PFSK-1 (cell line): ENCODE data around the gene HSPE1.

Experiments used
- FOXP2 ChIP-seq: optimal IDR thresholded peaks from 2 replicates; pipeline ENCODE3; 2011; ENCODE audit warnings: borderline replicate concordance, control low read depth, inconsistent platforms; ENCODE audit not compliant: insufficient read depth; ENCODE audit errors: extremely low read length, extremely low read depth
- POLR2AphosphoS5 ChIP-seq: IDR thresholded peaks from 2 replicates; pipeline ENCODE4 v1.6.1; 2012; ENCODE audit warnings: low read depth, mild to moderate bottlenecking, control low read depth, low read length, moderate library complexity
- SIN3A ChIP-seq: IDR thresholded peaks from 2 replicates; pipeline ENCODE4 v1.6.1; 2012; ENCODE audit warnings: mild to moderate bottlenecking, low read length, moderate library complexity, borderline replicate concordance; ENCODE audit not compliant: insufficient read depth
- TAF1 ChIP-seq: IDR thresholded peaks from 2 replicates; pipeline ENCODE4 v1.6.1; 2012; ENCODE audit warnings: low read length, control low read depth, borderline replicate concordance; ENCODE audit not compliant: insufficient read depth
- TF ChIP-seq, protein P1 (sequence below), 2 experiments: IDR thresholded peaks; 2 replicates each; pipeline versions ENCODE4 v1.6.1 to v1.8.0; 2011 to 2012; ENCODE audit warnings: low read depth in 2 of 2, low read length in 2 of 2, control low read depth in 1 of 2, inconsistent platforms in 1 of 2, mild to moderate bottlenecking in 1 of 2, moderate library complexity in 1 of 2; ENCODE audit not compliant: insufficient read depth in 1 of 2

DNA sequence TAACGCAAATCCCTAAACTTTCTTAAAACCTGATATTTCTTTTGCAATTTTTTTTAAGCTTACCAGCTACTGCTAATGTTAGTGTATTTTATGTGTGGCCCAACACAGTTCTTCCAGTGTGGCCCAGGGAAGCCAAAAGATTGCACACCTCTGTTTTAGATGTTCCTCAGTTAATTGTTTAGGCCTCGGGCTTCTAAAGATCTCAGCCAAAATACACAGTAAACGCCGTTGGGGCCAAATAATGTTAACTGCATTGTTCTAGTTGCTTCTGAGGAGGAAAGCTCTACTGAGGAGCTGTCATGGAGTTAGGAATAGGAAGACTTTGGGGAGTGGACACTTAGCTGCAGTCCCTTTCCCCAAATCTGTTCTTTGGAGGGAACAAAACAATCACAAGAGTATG, 2.0 kb downstream of the HSPE1 start:
- TF ChIP-seq, protein P1, sequence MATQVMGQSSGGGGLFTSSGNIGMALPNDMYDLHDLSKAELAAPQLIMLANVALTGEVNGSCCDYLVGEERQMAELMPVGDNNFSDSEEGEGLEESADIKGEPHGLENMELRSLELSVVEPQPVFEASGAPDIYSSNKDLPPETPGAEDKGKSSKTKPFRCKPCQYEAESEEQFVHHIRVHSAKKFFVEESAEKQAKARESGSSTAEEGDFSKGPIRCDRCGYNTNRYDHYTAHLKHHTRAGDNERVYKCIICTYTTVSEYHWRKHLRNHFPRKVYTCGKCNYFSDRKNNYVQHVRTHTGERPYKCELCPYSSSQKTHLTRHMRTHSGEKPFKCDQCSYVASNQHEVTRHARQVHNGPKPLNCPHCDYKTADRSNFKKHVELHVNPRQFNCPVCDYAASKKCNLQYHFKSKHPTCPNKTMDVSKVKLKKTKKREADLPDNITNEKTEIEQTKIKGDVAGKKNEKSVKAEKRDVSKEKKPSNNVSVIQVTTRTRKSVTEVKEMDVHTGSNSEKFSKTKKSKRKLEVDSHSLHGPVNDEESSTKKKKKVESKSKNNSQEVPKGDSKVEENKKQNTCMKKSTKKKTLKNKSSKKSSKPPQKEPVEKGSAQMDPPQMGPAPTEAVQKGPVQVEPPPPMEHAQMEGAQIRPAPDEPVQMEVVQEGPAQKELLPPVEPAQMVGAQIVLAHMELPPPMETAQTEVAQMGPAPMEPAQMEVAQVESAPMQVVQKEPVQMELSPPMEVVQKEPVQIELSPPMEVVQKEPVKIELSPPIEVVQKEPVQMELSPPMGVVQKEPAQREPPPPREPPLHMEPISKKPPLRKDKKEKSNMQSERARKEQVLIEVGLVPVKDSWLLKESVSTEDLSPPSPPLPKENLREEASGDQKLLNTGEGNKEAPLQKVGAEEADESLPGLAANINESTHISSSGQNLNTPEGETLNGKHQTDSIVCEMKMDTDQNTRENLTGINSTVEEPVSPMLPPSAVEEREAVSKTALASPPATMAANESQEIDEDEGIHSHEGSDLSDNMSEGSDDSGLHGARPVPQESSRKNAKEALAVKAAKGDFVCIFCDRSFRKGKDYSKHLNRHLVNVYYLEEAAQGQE (IDR thresholded peaks at IDR 0.05; ENCODE audit: insufficient read depth in 1 of 2, low read depth in 2 of 2, low read length in 2 of 2) = no peak
- TF ChIP-seq POLR2AphosphoS5 = no peak
- TF ChIP-seq TAF1 = no peak
- no peak for TF ChIP-seq SIN3A
- TF ChIP-seq FOXP2 = no peak
